Cardiac fibroblast (primary cell): ENCODE results near the gene ZNF652.
"Not testable (repeated sequence)": the region's sequence is repeated elsewhere in the genome, so short reads cannot be mapped to it uniquely, and the experiment has no call there.

ENCODE experiments used
- DNase-seq, 2 donors: peaks; one replicate each; pipeline versions ENCODE4 v3.0.0 to v3.0.0-alpha.2; 2010; ENCODE audit warnings: low read depth in 2 of 2
- H3K4me3 ChIP-seq, 2 donors: replicated peaks in 1 of 2; 1 replicate in 1 of 2; 2 replicates in 1 of 2; pipeline ENCODE4 v1.5.1; 2011; ENCODE audit warnings: low read depth in 2 of 2, low read length in 2 of 2, mild to moderate bottlenecking in 2 of 2, moderate library complexity in 1 of 2
- CTCF ChIP-seq: IDR thresholded peaks from one replicate; pipeline ENCODE4 v1.5.1; 2011; ENCODE audit warnings: low read depth, mild to moderate bottlenecking, low read length, inconsistent platforms

Gene ZNF652

GRCh38 chr17:49288388-49288787, 73.7 kb downstream of the ZNF652 start:
- no peak for DNase-seq
- no peak overlapping the region for H3K4me3 ChIP-seq
- TF ChIP-seq CTCF, result no peak

- H3K4me3 ChIP-seq, result no peak overlapping the region
- no peak for TF ChIP-seq CTCF
- DNase-seq, result no peak
These were observed 74.6 kb downstream of the ZNF652 start for GRCh38 chr17:49287481-49287880.

GRCh38 chr17:49286261-49286973, 75.6 kb downstream of the ZNF652 start:
- DNase-seq, H3K4me3 ChIP-seq: not testable (repeated sequence)

- no peak overlapping the region for H3K4me3 ChIP-seq
- no peak for TF ChIP-seq CTCF
- no peak for DNase-seq
These were observed 76.3 kb downstream of the ZNF652 start for GRCh38 chr17:49285716-49286115.

- TF ChIP-seq CTCF, result no peak
- no peak for DNase-seq
- no peak overlapping the region for H3K4me3 ChIP-seq
These were observed 81.1 kb downstream of the ZNF652 start for GRCh38 chr17:49280918-49281317.

DNA sequence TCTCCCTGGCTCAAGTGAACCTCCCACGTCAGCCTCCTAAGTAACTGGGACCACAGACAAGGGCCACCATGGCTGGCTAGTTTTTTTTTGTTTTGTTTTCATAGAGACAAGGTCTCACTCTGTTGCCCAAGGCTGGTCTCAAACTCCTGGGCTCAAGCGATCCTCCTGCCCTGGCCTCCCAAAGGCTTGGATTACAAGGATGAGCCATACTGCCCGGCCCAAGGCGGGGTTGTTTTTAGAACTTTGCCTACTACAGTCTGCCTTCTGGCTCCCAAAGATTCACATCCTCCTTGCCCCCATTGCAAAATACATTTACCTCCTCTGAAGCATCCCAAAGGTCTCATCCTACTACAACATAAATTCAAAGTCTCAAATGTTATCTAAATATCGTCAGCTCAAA, 82.0 kb downstream of the ZNF652 start:
- no peak for DNase-seq
- H3K4me3 ChIP-seq, result no peak overlapping the region
- TF ChIP-seq CTCF, result no peak

- not testable (repeated sequence) for H3K4me3 ChIP-seq, DNase-seq
These were observed 82.6 kb downstream of the ZNF652 start for GRCh38 chr17:49279263-49280015.

- H3K4me3 ChIP-seq, result no peak overlapping the region
- TF ChIP-seq CTCF, result no peak
- no peak for DNase-seq
These were observed 84.0 kb downstream of the ZNF652 start for GRCh38 chr17:49278076-49278475.
